ENCODE measurements around the gene SLC6A7. TPM values are rescaled to one million over a fixed set of nuclear protein-coding genes. Genes with fewer than 3 reads are reported as not detected.
"Not testable (repeated sequence)": the region's sequence is repeated elsewhere in the genome, so short reads cannot be mapped to it uniquely, and the experiment has no call there.

The SLC6A7 gene
- total RNA-seq, 2 experiments from 2014 or later, result not detected

GRCh38 chr5:150219142-150219541 lies 29.3 kb downstream of the SLC6A7 start:
- CTCF ChIA-PET, result interaction anchor here (0.8 to 2.6 kb wide), 11 partner anchors 10 to 191 kb away, joined by 3 to 10 read pairs (median 3); no protein-coding TSS in a partner anchor
- no peak overlapping the region for H3K4me3 Mint-ChIP-seq
- no peaks in the 10 kb centered on the region for H3K36me3 Mint-ChIP-seq (ENCODE audit: low read depth)
- peaks cover 4% of the 10 kb centered on the region for H3K27me3 Mint-ChIP-seq (ENCODE audit: low read depth)
- no peak overlapping the region for H3K27ac Mint-ChIP-seq
- no peak for DNase-seq
- H3K9me3 Mint-ChIP-seq, result no peaks in the 10 kb centered on the region
- intact Hi-C loops (cut with micrococcal nuclease), result loop anchor here (2.0 to 5.0 kb wide), 2 partner anchors 218 to 582 kb away; no protein-coding TSS in a partner anchor
- no peaks in the 10 kb centered on the region for H3K4me1 Mint-ChIP-seq (ENCODE audit: low read depth)

- intact Hi-C loops (cut with micrococcal nuclease), result loop anchor here (2.0 to 5.0 kb wide), 2 partner anchors 217 to 583 kb away; no protein-coding TSS in a partner anchor
- Mint-ChIP-seq H3K27ac (no peak overlapping the region), H3K36me3 (ENCODE audit: low read depth) (no peaks in the 10 kb centered on the region), H3K9me3 (no peaks in the 10 kb centered on the region), H3K27me3 (ENCODE audit: low read depth) (peaks cover 4% of the 10 kb centered on the region), H3K4me1 (ENCODE audit: low read depth) (no peaks in the 10 kb centered on the region), H3K4me3 (no peak overlapping the region)
- DNase-seq, result no peak
- CTCF ChIA-PET, result interaction anchor here (1.2 to 2.6 kb wide), 3 partner anchors 57 to 90 kb away, joined by 3 to 10 read pairs (median 8); no protein-coding TSS in a partner anchor
Measured at GRCh38 chr5:150219861-150220260, 30.0 kb downstream of the SLC6A7 start.

GRCh38 chr5:150221471-150221870 lies 31.6 kb downstream of the SLC6A7 start:
- CTCF ChIA-PET, result interaction anchor here (2.5 kb wide), 1 partner anchor 59 kb away, joined by 8 read pairs; no protein-coding TSS in a partner anchor

GRCh38 chr5:150222906-150223305 lies 33.0 kb downstream of the SLC6A7 start:
- H3K27ac Mint-ChIP-seq, result no peak overlapping the region
- H3K4me3 Mint-ChIP-seq, result no peak overlapping the region
- CTCF ChIA-PET, result no interaction called here
- no peaks in the 10 kb centered on the region for H3K4me1 Mint-ChIP-seq (ENCODE audit: low read depth)
- intact Hi-C loops (cut with micrococcal nuclease), result no loop called here
- no peaks in the 10 kb centered on the region for H3K36me3 Mint-ChIP-seq (ENCODE audit: low read depth)
- no peaks in the 10 kb centered on the region for H3K9me3 Mint-ChIP-seq
- DNase-seq, result no peak
- H3K27me3 Mint-ChIP-seq (ENCODE audit: low read depth), result no peaks in the 10 kb centered on the region

More at GRCh38 chr5:150221471-150221870, 31.6 kb downstream of the SLC6A7 start:
- H3K9me3 Mint-ChIP-seq, result no peaks in the 10 kb centered on the region
- DNase-seq, result no peak
- H3K27me3 Mint-ChIP-seq (ENCODE audit: low read depth), result peaks cover 4% of the 10 kb centered on the region
- H3K27ac Mint-ChIP-seq, result no peak overlapping the region
- no peak overlapping the region for H3K4me3 Mint-ChIP-seq
- no peaks in the 10 kb centered on the region for H3K4me1 Mint-ChIP-seq (ENCODE audit: low read depth)
- H3K36me3 Mint-ChIP-seq (ENCODE audit: low read depth), result no peaks in the 10 kb centered on the region
- intact Hi-C loops (cut with micrococcal nuclease), result no loop called here

GRCh38 chr5:150223474-150223873 lies 33.6 kb downstream of the SLC6A7 start:
- Mint-ChIP-seq H3K27me3 (ENCODE audit: low read depth) (no peaks in the 10 kb centered on the region), H3K9me3 (no peaks in the 10 kb centered on the region)
- no peak for DNase-seq

GRCh38 chr5:150224483-150225027 lies 34.7 kb downstream of the SLC6A7 start:
- intact Hi-C loops (cut with micrococcal nuclease), result no loop called here
- H3K36me3 Mint-ChIP-seq (ENCODE audit: low read depth), result no peaks in the 10 kb centered on the region
- no peak for DNase-seq
- H3K4me3 Mint-ChIP-seq, result no peak overlapping the region
- CTCF ChIA-PET, result no interaction called here
- no peak overlapping the region for H3K27ac Mint-ChIP-seq
- H3K9me3 Mint-ChIP-seq, result no peaks in the 10 kb centered on the region
- H3K4me1 Mint-ChIP-seq (ENCODE audit: low read depth), result no peaks in the 10 kb centered on the region
- no peaks in the 10 kb centered on the region for H3K27me3 Mint-ChIP-seq (ENCODE audit: low read depth)

More at GRCh38 chr5:150223474-150223873, 33.6 kb downstream of the SLC6A7 start:
- no peaks in the 10 kb centered on the region for H3K36me3 Mint-ChIP-seq (ENCODE audit: low read depth)
- H3K27ac Mint-ChIP-seq, result no peak overlapping the region
- H3K4me3 Mint-ChIP-seq, result no peak overlapping the region
- no peaks in the 10 kb centered on the region for H3K4me1 Mint-ChIP-seq (ENCODE audit: low read depth)
- intact Hi-C loops (cut with micrococcal nuclease), result no loop called here
- CTCF ChIA-PET, result interaction anchor here (0.6 kb wide), 1 partner anchor 72 kb away, joined by 4 read pairs; no protein-coding TSS in a partner anchor

GRCh38 chr5:150227036-150227435 lies 37.2 kb downstream of the SLC6A7 start:
- no peaks in the 10 kb centered on the region for H3K27me3 Mint-ChIP-seq (ENCODE audit: low read depth)
- DNase-seq, result no peak
- H3K36me3 Mint-ChIP-seq (ENCODE audit: low read depth), result no peaks in the 10 kb centered on the region
- no peak overlapping the region for H3K27ac Mint-ChIP-seq
- intact Hi-C loops (cut with micrococcal nuclease), result no loop called here
- no peaks in the 10 kb centered on the region for H3K4me1 Mint-ChIP-seq (ENCODE audit: low read depth)
- CTCF ChIA-PET, result interaction anchor here (0.9 kb wide), 1 partner anchor 17 kb away, joined by 3 read pairs; no protein-coding TSS in a partner anchor
- no peaks in the 10 kb centered on the region for H3K9me3 Mint-ChIP-seq
- H3K4me3 Mint-ChIP-seq, result no peak overlapping the region

- Mint-ChIP-seq H3K4me1 (ENCODE audit: low read depth) (no peaks in the 10 kb centered on the region), H3K36me3 (ENCODE audit: low read depth) (no peaks in the 10 kb centered on the region), H3K4me3 (no peak overlapping the region), H3K9me3 (no peaks in the 10 kb centered on the region), H3K27me3 (ENCODE audit: low read depth) (no peaks in the 10 kb centered on the region), H3K27ac (no peak overlapping the region)
- DNase-seq, result no peak
- CTCF ChIA-PET, result interaction anchor here (0.9 kb wide), 1 partner anchor 18 kb away, joined by 3 read pairs; no protein-coding TSS in a partner anchor
- intact Hi-C loops (cut with micrococcal nuclease), result no loop called here
Measured at GRCh38 chr5:150227606-150228273, 37.9 kb downstream of the SLC6A7 start.

- CTCF ChIA-PET, result no interaction called here
- H3K4me1 Mint-ChIP-seq (ENCODE audit: low read depth), result no peaks in the 10 kb centered on the region
- no peaks in the 10 kb centered on the region for H3K36me3 Mint-ChIP-seq (ENCODE audit: low read depth)
- no peaks in the 10 kb centered on the region for H3K27me3 Mint-ChIP-seq (ENCODE audit: low read depth)
- no peaks in the 10 kb centered on the region for H3K9me3 Mint-ChIP-seq
- intact Hi-C loops (cut with micrococcal nuclease), result no loop called here
- no peak for DNase-seq
- H3K27ac Mint-ChIP-seq, result no peak overlapping the region
- H3K4me3 Mint-ChIP-seq, result no peak overlapping the region
Measured at GRCh38 chr5:150229571-150229970, 39.7 kb downstream of the SLC6A7 start.

GRCh38 chr5:150230842-150231241 lies 41.0 kb downstream of the SLC6A7 start:
- Mint-ChIP-seq H3K27ac (no peak overlapping the region), H3K4me1 (ENCODE audit: low read depth) (no peaks in the 10 kb centered on the region), H3K36me3 (ENCODE audit: low read depth) (no peaks in the 10 kb centered on the region), H3K27me3 (ENCODE audit: low read depth) (no peaks in the 10 kb centered on the region), H3K9me3 (no peaks in the 10 kb centered on the region), H3K4me3 (no peak overlapping the region)
- DNase-seq, result no peak
- CTCF ChIA-PET, result no interaction called here
- intact Hi-C loops (cut with micrococcal nuclease), result no loop called here

- not testable (repeated sequence) for H3K27me3 Mint-ChIP-seq (ENCODE audit: low read depth); H3K36me3 Mint-ChIP-seq (ENCODE audit: low read depth); H3K9me3 Mint-ChIP-seq
Measured at GRCh38 chr5:150233706-150234105, 43.8 kb downstream of the SLC6A7 start.

GRCh38 chr5:150234576-150235499 lies 45.0 kb downstream of the SLC6A7 start:
- CTCF ChIA-PET, result interaction anchor here (0.6 to 1.4 kb wide), 5 partner anchors 16 to 1285 kb away, joined by 3 to 4 read pairs (median 3); no protein-coding TSS in a partner anchor
- H3K9me3 Mint-ChIP-seq, result no peaks in the 10 kb centered on the region
- no peaks in the 10 kb centered on the region for H3K27me3 Mint-ChIP-seq (ENCODE audit: low read depth)
- no peak overlapping the region for H3K27ac Mint-ChIP-seq
- no peaks in the 10 kb centered on the region for H3K36me3 Mint-ChIP-seq (ENCODE audit: low read depth)
- H3K4me1 Mint-ChIP-seq (ENCODE audit: low read depth), result no peaks in the 10 kb centered on the region
- intact Hi-C loops (cut with micrococcal nuclease), result no loop called here
- DNase-seq, result no peak
- no peak overlapping the region for H3K4me3 Mint-ChIP-seq

More at GRCh38 chr5:150233706-150234105, 43.8 kb downstream of the SLC6A7 start:
- CTCF ChIA-PET, result interaction anchor here (0.6 kb wide), 1 partner anchor 1284 kb away, joined by 4 read pairs; no protein-coding TSS in a partner anchor
- H3K27ac Mint-ChIP-seq; intact Hi-C loops (cut with micrococcal nuclease); DNase-seq; H3K4me1 Mint-ChIP-seq (ENCODE audit: low read depth); H3K4me3 Mint-ChIP-seq: not testable (repeated sequence)
